Fibroblast of villous mesenchyme (primary cell): ENCODE results near the gene PDILT. TPM values are rescaled to one million over a fixed set of nuclear protein-coding genes. Genes with fewer than 3 reads are reported as not detected.

Experiments used
- DNase-seq: peaks from one replicate; pipeline ENCODE4 v3.0.0-alpha.2; 2010; ENCODE audit warnings: low read depth
- H3K4me3 ChIP-seq: 2 replicates; pipeline ENCODE4 v1.5.1; 2011; ENCODE audit warnings: low read depth, mild to moderate bottlenecking, low read length
- total RNA-seq: library from RNA; depleted of rRNA; stranded (reverse); fragments of >200 nt; gene quantifications from 2 replicates; pipeline ENCODE4 v1.2.3, GENCODE V29; 2012
- TF ChIP-seq, protein P1 (sequence below): IDR thresholded peaks from 2 replicates; pipeline ENCODE4 v1.5.1; 2012; ENCODE audit warnings: low read depth, mild to moderate bottlenecking, low read length; ENCODE audit not compliant: insufficient read depth

The PDILT gene
- total RNA-seq, 1 donor: not detected

DNA sequence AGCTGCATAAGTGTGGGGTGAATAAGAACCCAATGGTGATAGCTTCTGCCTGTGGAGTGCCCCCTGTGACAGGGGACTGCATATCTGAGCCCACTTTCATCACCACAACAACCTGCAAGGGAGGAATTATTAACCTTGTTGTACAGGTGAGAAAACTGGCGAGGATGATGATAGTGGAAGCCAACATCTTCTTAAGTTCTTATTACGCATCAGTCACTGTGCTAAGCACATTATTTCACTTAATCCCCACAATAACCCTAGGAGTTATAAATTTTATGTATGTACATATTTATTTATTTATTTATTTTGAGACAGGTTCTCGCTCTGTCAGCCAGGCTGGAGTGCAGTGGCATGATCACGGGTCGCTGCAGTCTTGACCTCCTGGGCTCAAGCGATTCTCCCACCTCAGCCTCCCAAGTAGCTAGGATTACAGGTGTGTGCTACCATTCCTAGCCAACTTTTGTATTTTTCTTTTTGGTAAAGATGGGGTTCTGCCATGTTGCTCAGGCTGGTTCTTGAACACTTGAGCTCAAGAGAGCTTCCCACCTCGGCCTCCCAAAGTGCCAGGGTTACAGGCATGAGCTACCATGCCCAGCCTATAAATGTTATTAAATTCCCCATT, 7.6 kb downstream of the PDILT start:
- TF ChIP-seq, protein P1, sequence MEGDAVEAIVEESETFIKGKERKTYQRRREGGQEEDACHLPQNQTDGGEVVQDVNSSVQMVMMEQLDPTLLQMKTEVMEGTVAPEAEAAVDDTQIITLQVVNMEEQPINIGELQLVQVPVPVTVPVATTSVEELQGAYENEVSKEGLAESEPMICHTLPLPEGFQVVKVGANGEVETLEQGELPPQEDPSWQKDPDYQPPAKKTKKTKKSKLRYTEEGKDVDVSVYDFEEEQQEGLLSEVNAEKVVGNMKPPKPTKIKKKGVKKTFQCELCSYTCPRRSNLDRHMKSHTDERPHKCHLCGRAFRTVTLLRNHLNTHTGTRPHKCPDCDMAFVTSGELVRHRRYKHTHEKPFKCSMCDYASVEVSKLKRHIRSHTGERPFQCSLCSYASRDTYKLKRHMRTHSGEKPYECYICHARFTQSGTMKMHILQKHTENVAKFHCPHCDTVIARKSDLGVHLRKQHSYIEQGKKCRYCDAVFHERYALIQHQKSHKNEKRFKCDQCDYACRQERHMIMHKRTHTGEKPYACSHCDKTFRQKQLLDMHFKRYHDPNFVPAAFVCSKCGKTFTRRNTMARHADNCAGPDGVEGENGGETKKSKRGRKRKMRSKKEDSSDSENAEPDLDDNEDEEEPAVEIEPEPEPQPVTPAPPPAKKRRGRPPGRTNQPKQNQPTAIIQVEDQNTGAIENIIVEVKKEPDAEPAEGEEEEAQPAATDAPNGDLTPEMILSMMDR: no peak
- H3K4me3 ChIP-seq: no peak overlapping the region
- DNase-seq: no peak

DNA sequence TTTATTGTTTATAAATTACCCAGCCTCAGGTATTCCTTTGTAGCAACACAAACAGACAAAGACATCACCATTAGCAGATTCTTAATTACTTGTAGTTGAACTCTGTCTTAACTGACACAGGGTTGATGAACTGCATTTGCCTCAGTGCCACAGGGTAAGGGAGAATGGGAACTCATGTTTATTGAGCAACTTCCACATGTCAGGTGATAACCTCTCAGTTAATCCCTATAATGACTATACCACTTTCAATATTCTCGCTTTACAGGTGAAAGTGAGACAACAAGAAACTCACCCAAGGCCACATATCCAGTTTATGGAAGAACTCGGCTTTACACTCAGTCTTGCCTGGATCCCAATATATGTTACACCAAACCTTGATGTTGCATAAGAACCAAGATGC, 8.6 kb downstream of the PDILT start:
- DNase-seq: no peak
- H3K4me3 ChIP-seq: no peak overlapping the region
- TF ChIP-seq, protein P1: no peak

DNA sequence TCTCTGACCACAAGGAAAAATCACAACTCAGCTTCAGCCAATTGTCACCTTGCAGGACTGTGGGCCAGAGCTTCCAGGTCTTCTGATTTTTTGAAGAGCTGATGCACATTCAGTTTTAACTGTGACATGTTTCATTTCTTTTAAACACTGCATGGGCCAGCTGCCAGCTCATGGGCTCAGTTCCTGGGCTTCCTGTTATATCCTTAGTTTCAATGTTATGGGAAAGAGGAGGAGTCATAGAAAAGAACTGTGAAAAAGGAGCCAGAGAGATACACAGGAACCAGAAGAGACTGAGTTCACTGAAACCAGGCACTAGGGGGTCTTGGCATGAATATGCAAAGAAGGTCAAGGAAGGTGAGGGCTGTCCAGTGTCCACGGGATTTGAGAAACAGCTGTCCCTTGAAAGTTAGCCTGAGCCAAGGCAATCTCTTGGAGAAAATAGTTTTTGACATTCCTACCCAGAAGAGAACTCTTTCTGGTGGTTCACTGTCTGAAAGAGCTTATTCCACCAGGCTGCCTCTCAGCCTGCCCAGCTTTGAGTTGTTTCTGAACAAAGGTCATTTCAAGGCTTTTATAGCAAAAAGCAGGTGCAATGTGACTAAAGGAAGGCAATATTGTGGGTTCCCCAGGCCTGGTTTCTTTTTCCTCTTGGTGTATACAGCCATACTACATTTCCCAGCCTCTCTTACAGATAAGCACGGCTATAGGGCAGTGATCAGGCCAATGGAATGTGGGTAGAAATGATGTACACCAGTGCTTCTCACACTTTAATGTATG, 10.5 kb downstream of the PDILT start:
- H3K4me3 ChIP-seq: no peak overlapping the region
- TF ChIP-seq, protein P1: no peak
- DNase-seq: no peak

DNA sequence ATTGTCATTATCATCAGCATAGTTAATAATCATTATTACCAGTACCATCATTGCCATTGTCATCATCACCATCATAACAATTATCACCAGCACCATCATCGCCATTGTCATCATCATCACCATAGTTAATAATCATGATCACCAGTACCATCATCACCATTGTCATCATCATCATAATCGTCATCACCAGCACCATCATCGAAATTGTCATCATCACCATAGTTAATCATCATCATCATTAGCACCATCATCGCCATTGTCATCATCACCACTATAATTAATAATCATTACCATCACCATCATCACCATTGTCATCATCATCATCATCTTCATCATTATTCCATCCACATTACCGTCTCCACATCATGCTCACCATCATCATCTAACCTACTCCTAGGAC, 13.5 kb downstream of the PDILT start:
- no peak for DNase-seq
- TF ChIP-seq, protein P1: no peak
- no peak overlapping the region for H3K4me3 ChIP-seq

- TF ChIP-seq, protein P1: no peak
- no peak overlapping the region for H3K4me3 ChIP-seq
- no peak for DNase-seq
Measured at GRCh38 chr16:20388854-20389253, 15.7 kb downstream of the PDILT start.

- H3K4me3 ChIP-seq: no peak overlapping the region
- no peak for DNase-seq
- TF ChIP-seq, protein P1: no peak
Measured at GRCh38 chr16:20387978-20388377, 16.6 kb downstream of the PDILT start.
